ENCODE results near the gene FAM162A. TPM values are rescaled to one million over a fixed set of nuclear protein-coding genes. Genes with fewer than 3 reads are reported as not detected.

The FAM162A gene, protein sequence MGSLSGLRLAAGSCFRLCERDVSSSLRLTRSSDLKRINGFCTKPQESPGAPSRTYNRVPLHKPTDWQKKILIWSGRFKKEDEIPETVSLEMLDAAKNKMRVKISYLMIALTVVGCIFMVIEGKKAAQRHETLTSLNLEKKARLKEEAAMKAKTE
- total RNA-seq (24.2 TPM), polyA plus RNA-seq (85.1 TPM)

GRCh38 chr3:122383771-122384697 lies at the start of gene FAM162A:
Gene FAM162A (plus strand): TSS chr3:122384182. CDS start chr3:122384266, 84 bp downstream.
- DNase-seq (ENCODE audit: extremely low spot score), result peak; percentile 69
- Histone ChIP-seq H3K4me1 (ENCODE audit: insufficient read depth) (peaks cover 2% of the 10 kb centered on the region), H3K4me3 (ENCODE audit: low read depth, low read length) (peak within 1 kb of the TSS; percentile 68), H3K27ac (ENCODE audit: low read depth) (peak within 1 kb of the TSS; percentile 83), H3K36me3 (ENCODE audit: insufficient read depth) (no peaks in the 10 kb centered on the region)
- under 1% methylated on average over 52 of the region's 52 CpGs for WGBS

- Histone ChIP-seq H3K36me3 (ENCODE audit: insufficient read depth) (no peaks in the 10 kb centered on the region), H3K4me1 (ENCODE audit: insufficient read depth) (no peaks in the 10 kb centered on the region), H3K4me3 (ENCODE audit: low read depth, low read length) (no peak overlapping the region), H3K27ac (ENCODE audit: low read depth) (no peak overlapping the region)
- no peak for DNase-seq (ENCODE audit: extremely low spot score)
- WGBS, result 74% methylated on average over 1 of the region's 1 CpG
Observed at GRCh38 chr3:122342803-122343202, 41.2 kb upstream of the FAM162A start.

- Histone ChIP-seq H3K36me3 (ENCODE audit: insufficient read depth) (no peaks in the 10 kb centered on the region), H3K4me3 (ENCODE audit: low read depth, low read length) (no peak overlapping the region), H3K4me1 (ENCODE audit: insufficient read depth) (no peaks in the 10 kb centered on the region), H3K27ac (ENCODE audit: low read depth) (no peak overlapping the region)
- WGBS, result 78% methylated on average over 2 of the region's 2 CpGs
- no peak for DNase-seq (ENCODE audit: extremely low spot score)
Observed at GRCh38 chr3:122343654-122344053, 40.3 kb upstream of the FAM162A start.

DNA sequence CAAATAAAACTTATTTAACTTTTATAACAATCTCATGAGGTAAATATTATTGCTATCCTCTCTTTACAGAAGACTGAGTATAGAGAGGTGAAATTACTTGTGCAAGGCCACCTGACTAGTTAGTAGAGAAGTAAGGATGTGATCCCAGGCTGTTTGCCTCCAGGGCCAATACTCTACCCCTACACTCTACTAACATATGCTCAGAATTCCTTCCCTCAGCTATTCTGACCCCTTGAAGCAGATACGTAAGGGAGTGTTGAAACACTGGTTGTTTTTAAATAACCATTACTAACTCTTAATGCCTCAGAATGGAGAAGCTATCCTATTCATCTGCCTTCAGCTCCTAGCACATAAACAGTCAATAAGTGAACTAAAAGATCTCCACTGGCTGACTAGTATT lies 34.8 kb upstream of the FAM162A start:
- no peak overlapping the region for H3K4me3 ChIP-seq (ENCODE audit: low read depth, low read length)
- H3K27ac ChIP-seq (ENCODE audit: low read depth), result no peak overlapping the region
- H3K36me3 ChIP-seq (ENCODE audit: insufficient read depth), result no peaks in the 10 kb centered on the region
- H3K4me1 ChIP-seq (ENCODE audit: insufficient read depth), result no peaks in the 10 kb centered on the region
- DNase-seq (ENCODE audit: extremely low spot score), result no peak
- WGBS, result 73% methylated on average over 1 of the region's 1 CpG

DNA sequence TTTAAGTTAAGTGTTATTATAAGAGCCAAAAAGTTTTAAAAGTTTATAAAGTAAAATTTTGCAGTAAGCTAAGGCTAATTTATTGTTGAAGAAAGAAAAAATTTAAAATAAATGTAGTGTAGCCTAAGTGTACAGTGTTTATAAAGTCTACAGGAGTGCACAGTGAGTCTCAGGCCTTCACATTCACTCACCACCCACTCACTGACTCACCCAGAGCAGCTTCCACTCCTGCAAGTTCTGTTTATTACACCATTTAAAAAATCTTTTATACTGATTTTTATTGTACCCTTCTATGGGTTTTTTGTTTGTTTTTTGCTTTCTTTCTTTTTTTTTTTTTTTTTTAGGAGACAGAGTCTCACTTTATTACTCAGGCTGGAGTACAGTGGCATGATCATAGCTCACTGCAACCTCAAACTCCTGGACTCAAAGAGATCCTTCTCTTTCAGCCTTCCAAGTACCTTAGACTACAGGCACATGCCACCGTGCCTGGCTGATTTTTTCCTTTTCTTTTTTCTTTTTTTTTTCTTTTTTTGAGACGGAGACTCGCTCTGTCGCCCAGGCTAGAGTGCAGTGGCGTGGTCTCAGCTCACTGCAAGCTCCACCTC lies 33.1 kb upstream of the FAM162A start:
- no peaks in the 10 kb centered on the region for H3K4me1 ChIP-seq (ENCODE audit: insufficient read depth)
- no peaks in the 10 kb centered on the region for H3K36me3 ChIP-seq (ENCODE audit: insufficient read depth)
- no peak for DNase-seq (ENCODE audit: extremely low spot score)
- 83% methylated on average over 5 of the region's 5 CpGs for WGBS
- no peak overlapping the region for H3K4me3 ChIP-seq (ENCODE audit: low read depth, low read length)
- H3K27ac ChIP-seq (ENCODE audit: low read depth), result no peak overlapping the region

- 94% methylated on average over 4 of the region's 4 CpGs for WGBS
- H3K4me1 ChIP-seq (ENCODE audit: insufficient read depth), result no peaks in the 10 kb centered on the region
- no peaks in the 10 kb centered on the region for H3K36me3 ChIP-seq (ENCODE audit: insufficient read depth)
- DNase-seq (ENCODE audit: extremely low spot score), result no peak
- H3K4me3 ChIP-seq (ENCODE audit: low read depth, low read length), result no peak overlapping the region
- no peak overlapping the region for H3K27ac ChIP-seq (ENCODE audit: low read depth)
Observed at GRCh38 chr3:122351612-122352011, 32.4 kb upstream of the FAM162A start.

GRCh38 chr3:122353215-122353614 lies 30.8 kb upstream of the FAM162A start:
- no peaks in the 10 kb centered on the region for H3K4me1 ChIP-seq (ENCODE audit: insufficient read depth)
- H3K4me3 ChIP-seq (ENCODE audit: low read depth, low read length), result no peak overlapping the region
- no peak for DNase-seq (ENCODE audit: extremely low spot score)
- H3K27ac ChIP-seq (ENCODE audit: low read depth), result no peak overlapping the region
- no peaks in the 10 kb centered on the region for H3K36me3 ChIP-seq (ENCODE audit: insufficient read depth)
- whole genome bisulfite sequencing, result 64% methylated on average over 2 of the region's 2 CpGs

DNA sequence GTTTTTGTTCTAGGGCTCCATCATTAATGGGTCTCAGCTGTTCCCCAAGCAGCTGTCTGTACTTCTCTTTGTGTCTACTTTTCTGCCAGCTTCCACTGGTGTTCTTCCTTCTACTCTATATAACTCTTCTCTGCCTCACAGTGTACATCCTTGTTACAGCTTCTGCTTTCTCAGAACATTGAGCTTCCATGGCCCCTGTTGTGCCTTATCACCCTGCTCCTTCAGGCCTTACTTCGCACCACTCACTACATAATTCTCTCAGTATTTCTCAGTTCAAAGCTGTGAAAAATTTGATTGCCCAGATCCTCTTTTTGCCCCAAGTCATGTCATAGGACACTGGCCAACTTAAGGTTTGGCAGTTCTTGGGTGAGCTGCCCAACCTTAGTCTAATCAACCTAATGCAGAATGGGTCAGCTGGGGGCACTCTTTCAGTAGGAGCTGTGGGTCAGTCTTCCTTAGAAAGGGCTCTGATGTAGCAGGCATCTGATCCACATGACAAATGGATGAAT lies 30.0 kb upstream of the FAM162A start:
- DNase-seq (ENCODE audit: extremely low spot score), result no peak
- Histone ChIP-seq H3K27ac (ENCODE audit: low read depth) (no peak overlapping the region), H3K4me1 (ENCODE audit: insufficient read depth) (no peaks in the 10 kb centered on the region), H3K4me3 (ENCODE audit: low read depth, low read length) (no peak overlapping the region), H3K36me3 (ENCODE audit: insufficient read depth) (no peaks in the 10 kb centered on the region)
- 94% methylated on average over 1 of the region's 1 CpG for WGBS

DNA sequence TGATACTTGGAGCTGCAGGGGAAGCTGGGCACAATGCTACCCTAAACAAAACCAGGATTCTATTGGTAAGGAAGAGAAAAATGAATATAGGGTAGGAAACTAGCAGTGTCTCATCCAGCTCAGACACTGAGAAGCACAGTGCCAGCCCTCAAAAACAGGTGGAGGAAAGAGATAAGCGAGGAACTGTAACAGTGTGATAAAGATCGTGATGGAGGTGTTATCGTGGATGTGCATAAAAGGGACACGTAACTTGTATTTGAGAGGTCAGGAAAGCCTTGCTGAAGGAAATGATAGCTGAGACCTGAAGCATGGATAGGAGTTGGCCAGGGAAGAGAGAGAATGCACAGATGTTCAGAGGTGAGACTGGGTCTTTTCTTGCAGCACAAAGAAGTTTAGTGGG lies 28.4 kb upstream of the FAM162A start:
- DNase-seq (ENCODE audit: extremely low spot score), result no peak
- 67% methylated on average over 4 of the region's 4 CpGs for WGBS
- H3K27ac ChIP-seq (ENCODE audit: low read depth), result no peak overlapping the region
- no peak overlapping the region for H3K4me3 ChIP-seq (ENCODE audit: low read depth, low read length)
- no peaks in the 10 kb centered on the region for H3K4me1 ChIP-seq (ENCODE audit: insufficient read depth)
- no peaks in the 10 kb centered on the region for H3K36me3 ChIP-seq (ENCODE audit: insufficient read depth)

- 66% methylated on average over 4 of the region's 4 CpGs for WGBS
- no peak overlapping the region for H3K4me3 ChIP-seq (ENCODE audit: low read depth, low read length)
- no peaks in the 10 kb centered on the region for H3K36me3 ChIP-seq (ENCODE audit: insufficient read depth)
- no peaks in the 10 kb centered on the region for H3K4me1 ChIP-seq (ENCODE audit: insufficient read depth)
- no peak overlapping the region for H3K27ac ChIP-seq (ENCODE audit: low read depth)
- no peak for DNase-seq (ENCODE audit: extremely low spot score)
Observed at GRCh38 chr3:122356402-122356801, 27.6 kb upstream of the FAM162A start.

- no peaks in the 10 kb centered on the region for H3K36me3 ChIP-seq (ENCODE audit: insufficient read depth)
- no peak overlapping the region for H3K4me3 ChIP-seq (ENCODE audit: low read depth, low read length)
- no peak for DNase-seq (ENCODE audit: extremely low spot score)
- H3K4me1 ChIP-seq (ENCODE audit: insufficient read depth), result no peaks in the 10 kb centered on the region
- H3K27ac ChIP-seq (ENCODE audit: low read depth), result no peak overlapping the region
- 48% methylated on average over 2 of the region's 2 CpGs for WGBS
Observed at GRCh38 chr3:122357828-122358702, 25.9 kb upstream of the FAM162A start.

GRCh38 chr3:122358703-122359032 lies 25.3 kb upstream of the FAM162A start:
- no peak overlapping the region for H3K27ac ChIP-seq (ENCODE audit: low read depth)
- no peak overlapping the region for H3K4me3 ChIP-seq (ENCODE audit: low read depth, low read length)
- 85% methylated on average over 2 of the region's 2 CpGs for WGBS
- H3K36me3 ChIP-seq (ENCODE audit: insufficient read depth), result no peaks in the 10 kb centered on the region
- no peaks in the 10 kb centered on the region for H3K4me1 ChIP-seq (ENCODE audit: insufficient read depth)
- no peak for DNase-seq (ENCODE audit: extremely low spot score)

DNA sequence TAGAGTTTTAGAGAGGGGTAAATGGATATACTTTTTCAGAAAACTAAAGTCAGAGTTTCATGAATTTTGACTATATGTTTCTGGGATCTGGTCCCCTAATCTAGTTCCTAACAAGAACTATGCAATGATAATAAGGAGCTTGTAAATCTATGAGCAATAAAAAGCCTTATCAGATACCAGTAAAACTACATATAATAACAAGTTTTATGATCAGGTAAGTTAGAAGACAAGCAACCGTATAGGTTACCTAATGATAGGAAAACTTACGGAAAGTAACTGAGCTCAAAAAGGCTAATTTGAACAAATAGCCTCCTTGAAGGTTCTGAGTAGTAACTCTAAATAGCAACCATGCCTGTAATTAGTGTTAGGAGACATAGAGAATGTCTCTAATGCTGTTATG lies 22.0 kb upstream of the FAM162A start:
- no peak overlapping the region for H3K27ac ChIP-seq (ENCODE audit: low read depth)
- no peaks in the 10 kb centered on the region for H3K36me3 ChIP-seq (ENCODE audit: insufficient read depth)
- DNase-seq (ENCODE audit: extremely low spot score), result no peak
- H3K4me3 ChIP-seq (ENCODE audit: low read depth, low read length), result no peak overlapping the region
- no peaks in the 10 kb centered on the region for H3K4me1 ChIP-seq (ENCODE audit: insufficient read depth)
- WGBS, result 67% methylated on average over 2 of the region's 2 CpGs
